Measurements from ENCODE around the gene ADH1B.
"Not testable (repeated sequence)": the region's sequence is repeated elsewhere in the genome, so short reads cannot be mapped to it uniquely, and the experiment has no call there.

The ADH1B gene

GRCh38 chr4:99321241-99322191 is at the start of gene ADH1B:
TSS of gene ADH1B (minus strand) at chr4:99321401. CDS start at chr4:99321331, 70 bp downstream.
- no peak for DNase-seq

- not testable (repeated sequence) for DNase-seq
These were observed 46.6 kb upstream of the ADH1B start for GRCh38 chr4:99367817-99368216.

- no peak for DNase-seq
These were observed 45.3 kb upstream of the ADH1B start for GRCh38 chr4:99366491-99366890.

GRCh38 chr4:99362768-99363167 is 41.6 kb upstream of the ADH1B start:
- DNase-seq = no peak

GRCh38 chr4:99361899-99362275 is 40.7 kb upstream of the ADH1B start:
- no peak for DNase-seq

GRCh38 chr4:99361268-99361898 is 40.2 kb upstream of the ADH1B start:
- DNase-seq = no peak

GRCh38 chr4:99359480-99360204 is 38.4 kb upstream of the ADH1B start:
- no peak for DNase-seq

- no peak for DNase-seq
These were observed 36.7 kb upstream of the ADH1B start for GRCh38 chr4:99357948-99358347.

GRCh38 chr4:99356992-99357391 is 35.8 kb upstream of the ADH1B start:
- no peak for DNase-seq

GRCh38 chr4:99356149-99356548 is 34.9 kb upstream of the ADH1B start:
- not testable (repeated sequence) for DNase-seq

GRCh38 chr4:99352602-99353537 is 31.7 kb upstream of the ADH1B start, which contains the start of gene ADH1C:
TSS of gene ADH1C (minus strand) at chr4:99352746. CDS start at chr4:99352675, 71 bp downstream.
- no peak for DNase-seq

- no peak for DNase-seq
These were observed 30.3 kb upstream of the ADH1B start for GRCh38 chr4:99351487-99351886.

- DNase-seq = no peak
These were observed 28.1 kb upstream of the ADH1B start for GRCh38 chr4:99349338-99349737.

GRCh38 chr4:99342624-99343023 is 21.4 kb upstream of the ADH1B start:
- not testable (repeated sequence) for DNase-seq

- DNase-seq = no peak
These were observed 20.2 kb upstream of the ADH1B start for GRCh38 chr4:99341426-99341825.

GRCh38 chr4:99339172-99339571 is 18.0 kb upstream of the ADH1B start:
- no peak for DNase-seq

- no peak for DNase-seq
These were observed 15.4 kb upstream of the ADH1B start for GRCh38 chr4:99336553-99336952.

GRCh38 chr4:99334880-99335279 is 13.7 kb upstream of the ADH1B start:
- DNase-seq = no peak

- no peak for DNase-seq
These were observed 9.4 kb upstream of the ADH1B start for GRCh38 chr4:99330648-99331047.

- no peak for DNase-seq
These were observed 8.7 kb upstream of the ADH1B start for GRCh38 chr4:99329876-99330275.

GRCh38 chr4:99324979-99325378 is 3.8 kb upstream of the ADH1B start:
- DNase-seq = no peak

GRCh38 chr4:99324361-99324760 is 3.2 kb upstream of the ADH1B start:
- no peak for DNase-seq
